Vagina (tissue), 2 donors: ENCODE data around the gene GPC5.

ENCODE experiments used
- POLR2A ChIP-seq, 2 donors: fragments of 450-650 bp; IDR thresholded peaks; one replicate each; pipeline ENCODE4 v1.6.1; 2017; ENCODE audit warnings: antibody characterized with exemption in 2 of 2, mild to moderate bottlenecking in 2 of 2, moderate library complexity in 2 of 2
- TF ChIP-seq, protein P1 (sequence below), 3 experiments: fragments of 450-650 bp in 2 of 3; fragments of 200-600 bp in 1 of 3; sonication (generic) in 1 of 3; IDR thresholded peaks; one replicate each; pipeline ENCODE4 v1.5.1; 2017 to 2019; ENCODE audit warnings: antibody characterized with exemption in 3 of 3, mild to moderate bottlenecking in 2 of 3, moderate library complexity in 2 of 3

- TF ChIP-seq POLR2A (IDR thresholded peaks at IDR 0.05): no peak
- TF ChIP-seq, protein P1, sequence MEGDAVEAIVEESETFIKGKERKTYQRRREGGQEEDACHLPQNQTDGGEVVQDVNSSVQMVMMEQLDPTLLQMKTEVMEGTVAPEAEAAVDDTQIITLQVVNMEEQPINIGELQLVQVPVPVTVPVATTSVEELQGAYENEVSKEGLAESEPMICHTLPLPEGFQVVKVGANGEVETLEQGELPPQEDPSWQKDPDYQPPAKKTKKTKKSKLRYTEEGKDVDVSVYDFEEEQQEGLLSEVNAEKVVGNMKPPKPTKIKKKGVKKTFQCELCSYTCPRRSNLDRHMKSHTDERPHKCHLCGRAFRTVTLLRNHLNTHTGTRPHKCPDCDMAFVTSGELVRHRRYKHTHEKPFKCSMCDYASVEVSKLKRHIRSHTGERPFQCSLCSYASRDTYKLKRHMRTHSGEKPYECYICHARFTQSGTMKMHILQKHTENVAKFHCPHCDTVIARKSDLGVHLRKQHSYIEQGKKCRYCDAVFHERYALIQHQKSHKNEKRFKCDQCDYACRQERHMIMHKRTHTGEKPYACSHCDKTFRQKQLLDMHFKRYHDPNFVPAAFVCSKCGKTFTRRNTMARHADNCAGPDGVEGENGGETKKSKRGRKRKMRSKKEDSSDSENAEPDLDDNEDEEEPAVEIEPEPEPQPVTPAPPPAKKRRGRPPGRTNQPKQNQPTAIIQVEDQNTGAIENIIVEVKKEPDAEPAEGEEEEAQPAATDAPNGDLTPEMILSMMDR (IDR thresholded peaks at IDR 0.05): no peak
Measured at GRCh38 chr13:91389186-91389585, 9.2 kb upstream of the GPC5 start.
